CD4-positive, alpha-beta memory T cell (primary cell): ENCODE measurements around the gene ZNF318. TPM values are rescaled to one million over a fixed set of nuclear protein-coding genes. Genes with fewer than 3 reads are reported as not detected.
A peak's percentile ranks its signal among the peaks of the same experiment; 100 is the strongest.

Source experiments
- CTCF ChIA-PET: fragments of 350-600 bp; sonication (Branson Sonifier 250); formaldehyde crosslinking; loops from one replicate; lab custom pipeline; 2021; ENCODE audit warnings: inconsistent platforms; ENCODE audit not compliant: partially characterized antibody; lab: Charles Lee
- POLR2A ChIA-PET: fragments of 350-600 bp; sonication (Branson Sonifier 250); formaldehyde crosslinking; loops from one replicate; lab custom pipeline; 2021; ENCODE audit not compliant: partially characterized antibody; lab: Charles Lee
- DNase-seq, 5 donors: peaks; one replicate each; pipeline versions ENCODE4 v3.0.0 to v3.0.0-alpha.2; 2020 to 2022; ENCODE audit warnings: mixed read lengths in 1 of 5
- H3K27ac ChIP-seq: one replicate; pipeline ENCODE4 v1.7.0; 2013; ENCODE audit warnings: low read depth, low read length
- H3K27me3 ChIP-seq: 2 replicates; pipeline ENCODE4 v1.7.0; 2013; ENCODE audit warnings: mild to moderate bottlenecking, low read length, moderate library complexity; ENCODE audit not compliant: insufficient read depth
- H3K36me3 ChIP-seq: 2 replicates; pipeline ENCODE4 v1.7.0; 2013; ENCODE audit warnings: mild to moderate bottlenecking, low read length, moderate library complexity; ENCODE audit not compliant: insufficient read depth
- H3K4me1 ChIP-seq: 2 replicates; pipeline ENCODE4 v1.7.0; 2013; ENCODE audit warnings: mild to moderate bottlenecking, low read length, moderate library complexity; ENCODE audit not compliant: insufficient read depth
- H3K4me3 ChIP-seq, 2 donors: one replicate each; pipeline ENCODE4 v1.7.0; 2013; ENCODE audit warnings: low read length in 2 of 2, mild to moderate bottlenecking in 1 of 2
- H3K9me3 ChIP-seq, 2 donors: one replicate each; pipeline ENCODE4 v1.7.0; 2013; ENCODE audit warnings: low read length in 2 of 2, control low read depth in 1 of 2; ENCODE audit not compliant: control insufficient read depth in 1 of 2
- H3K27ac Mint-ChIP-seq, 7 donors: one replicate each; pipeline ENCODE4 v1.8.0; 2020 to 2021; ENCODE audit warnings: mixed read lengths in 7 of 7, mild to moderate bottlenecking in 6 of 7, inconsistent platforms in 3 of 7, moderate library complexity in 3 of 7
- H3K27me3 Mint-ChIP-seq, 2 donors: one replicate each; pipeline ENCODE4 v1.8.0; 2020 to 2021; ENCODE audit warnings: mixed read lengths in 2 of 2
- H3K36me3 Mint-ChIP-seq, 2 donors: one replicate each; pipeline ENCODE4 v1.8.0; 2020 to 2021; ENCODE audit warnings: mixed read lengths in 2 of 2, inconsistent platforms in 1 of 2, mild to moderate bottlenecking in 1 of 2
- H3K4me1 Mint-ChIP-seq, 4 donors: one replicate each; pipeline ENCODE4 v1.8.0; 2020 to 2021; ENCODE audit warnings: mixed read lengths in 4 of 4, mild to moderate bottlenecking in 1 of 4
- H3K4me3 Mint-ChIP-seq, 8 donors: one replicate each; pipeline ENCODE4 v1.8.0; 2020 to 2021; ENCODE audit warnings: mixed read lengths in 8 of 8, mild to moderate bottlenecking in 7 of 8, moderate library complexity in 6 of 8, inconsistent platforms in 3 of 8
- H3K9me3 Mint-ChIP-seq, 8 donors: one replicate each; pipeline ENCODE4 v1.8.0; 2020 to 2021; ENCODE audit warnings: mixed read lengths in 8 of 8, mild to moderate bottlenecking in 5 of 8, inconsistent platforms in 3 of 8, moderate library complexity in 1 of 8
- intact Hi-C: fragments of 100-400 bp; cut with micrococcal nuclease; formaldehyde crosslinking; loops from one replicate; pipeline ENCODE4 v1.15.1; 2023
- polyA plus RNA-seq, 2 donors: library from polyadenylated mRNA; unstranded; fragments of 300-500 nt; fragmentation: Illumina TruSeq; gene quantifications; one replicate each; pipeline ENCODE4 v1.2.3, GENCODE V29; 2021
- total RNA-seq, 2 experiments: library from RNA; stranded (reverse); gene quantifications; one replicate each; pipeline ENCODE4 v1.2.3, GENCODE V29; 2021

Gene ZNF318
- total and polyA plus RNA-seq, 4 experiments from 2014 or later, result 1.3 to 32.2 (median 18.8) TPM

DNA sequence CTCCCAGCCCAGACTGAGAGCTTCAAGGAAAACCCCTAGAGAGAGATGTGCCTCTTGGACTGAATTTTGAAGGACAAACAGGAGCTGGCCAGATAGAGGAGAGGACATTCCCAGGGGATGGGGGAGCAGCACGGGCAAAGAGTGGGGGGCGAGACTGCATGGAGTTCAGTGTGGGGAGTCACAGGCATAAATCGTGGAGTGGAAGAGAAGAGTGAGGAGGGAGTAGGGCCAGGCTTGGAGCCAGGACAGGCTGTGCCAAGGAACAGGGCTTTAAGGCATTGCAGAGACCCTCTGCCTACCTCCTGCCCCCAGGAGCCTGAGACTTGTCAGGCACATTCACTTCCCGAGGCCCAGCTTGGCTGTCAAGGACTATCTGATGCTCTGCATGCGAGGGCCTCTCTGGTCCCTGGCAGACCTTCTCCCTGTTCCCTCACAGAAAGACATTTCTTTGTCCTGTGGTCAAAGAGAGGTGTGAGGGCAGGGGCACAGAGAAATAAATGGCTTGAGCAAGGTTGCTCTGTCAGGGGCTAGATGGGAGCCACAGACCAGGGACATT lies 76.6 kb downstream of the ZNF318 start:
- DNase-seq, result no peak
- POLR2A ChIA-PET, result no interaction called here
- H3K36me3 Mint-ChIP-seq, result no peaks in the 10 kb centered on the region
- Histone ChIP-seq H3K4me1 (no peaks in the 10 kb centered on the region), H3K4me3 (no peak overlapping the region), H3K27ac (no peak overlapping the region), H3K27me3 (no peaks in the 10 kb centered on the region), H3K9me3 (no peaks in the 10 kb centered on the region), H3K36me3 (no peaks in the 10 kb centered on the region)
- no peak overlapping the region for H3K4me3 Mint-ChIP-seq
- H3K27ac Mint-ChIP-seq, result no peak overlapping the region
- H3K27me3 Mint-ChIP-seq, result peaks cover 4 to 7% of the 10 kb centered on the region in 2 donors
- H3K4me1 Mint-ChIP-seq, result no peaks in the 10 kb centered on the region
- intact Hi-C loops, result no loop called here
- peaks cover 0 to 2% (median 0%) of the 10 kb centered on the region in 8 donors for H3K9me3 Mint-ChIP-seq
- CTCF ChIA-PET, result interaction anchor here (1.5 kb wide), 1 partner anchor 15 kb away, joined by 4 read pairs; no protein-coding TSS in a partner anchor

DNA sequence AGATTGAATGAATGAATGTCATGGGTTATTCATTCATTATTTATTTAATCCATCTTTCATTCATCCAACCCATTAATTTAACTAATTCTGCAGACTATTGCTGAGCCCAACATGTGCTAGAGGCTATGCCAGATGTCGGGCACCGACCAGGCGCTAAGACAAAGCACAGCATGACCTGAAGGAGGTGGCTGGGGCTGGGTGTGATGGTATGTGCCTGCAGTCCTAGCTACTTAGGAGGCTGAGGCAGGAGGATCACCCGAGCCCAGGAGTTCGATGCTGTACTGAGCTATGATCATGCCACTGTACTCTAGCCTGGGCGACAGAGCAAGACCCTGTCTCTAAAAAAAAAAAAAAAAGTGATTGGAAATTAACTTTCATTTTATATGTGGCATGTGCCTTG lies 77.1 kb downstream of the ZNF318 start:
- H3K4me1 Mint-ChIP-seq, result no peaks in the 10 kb centered on the region
- H3K27ac Mint-ChIP-seq, result no peak overlapping the region
- Histone ChIP-seq H3K27me3 (no peaks in the 10 kb centered on the region), H3K9me3 (no peaks in the 10 kb centered on the region), H3K4me3 (no peak overlapping the region), H3K4me1 (no peaks in the 10 kb centered on the region), H3K36me3 (no peaks in the 10 kb centered on the region), H3K27ac (no peak overlapping the region)
- intact Hi-C loops, result no loop called here
- ChIA-PET POLR2A (no interaction called here), CTCF (interaction anchor here (1.2 to 1.5 kb wide), 2 partner anchors 15 to 63 kb away, joined by 3 to 4 read pairs; partner anchors contain the start of gene DNPH1)
- DNase-seq, result no peak
- no peaks in the 10 kb centered on the region for H3K36me3 Mint-ChIP-seq
- no peak overlapping the region for H3K4me3 Mint-ChIP-seq
- H3K27me3 Mint-ChIP-seq, result peaks cover 6 to 10% of the 10 kb centered on the region in 2 donors
- peaks cover 0 to 2% (median 0%) of the 10 kb centered on the region in 8 donors for H3K9me3 Mint-ChIP-seq

DNA sequence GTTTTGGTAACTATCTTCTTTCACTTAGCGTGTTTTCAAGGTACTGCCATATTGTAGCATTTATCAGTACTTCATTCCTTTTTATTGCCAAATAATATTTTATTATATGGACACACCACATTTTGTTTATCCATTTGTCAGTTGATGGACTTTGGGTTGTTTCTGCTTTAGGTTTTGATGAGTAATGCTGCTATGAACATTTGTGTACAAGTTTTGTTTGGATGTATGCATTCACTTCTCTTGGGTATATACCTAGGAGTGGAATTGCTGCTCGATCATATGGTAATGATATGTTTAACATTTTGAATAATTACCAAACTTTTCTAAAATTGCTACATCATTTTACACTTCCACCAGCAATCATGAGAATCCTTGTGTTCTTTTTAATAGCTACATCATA lies 77.7 kb downstream of the ZNF318 start:
- Histone ChIP-seq H3K4me3 (no peak overlapping the region), H3K9me3 (no peaks in the 10 kb centered on the region), H3K27me3 (no peaks in the 10 kb centered on the region), H3K27ac (no peak overlapping the region), H3K4me1 (no peaks in the 10 kb centered on the region), H3K36me3 (no peaks in the 10 kb centered on the region)
- H3K36me3 Mint-ChIP-seq, result no peaks in the 10 kb centered on the region
- ChIA-PET CTCF (interaction anchor here (1.2 kb wide), 1 partner anchor 62 kb away, joined by 3 read pairs; the partner anchor contains the start of gene DNPH1), POLR2A (no interaction called here)
- H3K4me3 Mint-ChIP-seq, result no peak overlapping the region
- H3K27ac Mint-ChIP-seq, result no peak overlapping the region
- intact Hi-C loops, result no loop called here
- no peak for DNase-seq
- H3K27me3 Mint-ChIP-seq, result peaks cover 9 to 14% of the 10 kb centered on the region in 2 donors
- H3K9me3 Mint-ChIP-seq, result peaks cover 0 to 2% (median 0%) of the 10 kb centered on the region in 8 donors
- H3K4me1 Mint-ChIP-seq, result no peaks in the 10 kb centered on the region

DNA sequence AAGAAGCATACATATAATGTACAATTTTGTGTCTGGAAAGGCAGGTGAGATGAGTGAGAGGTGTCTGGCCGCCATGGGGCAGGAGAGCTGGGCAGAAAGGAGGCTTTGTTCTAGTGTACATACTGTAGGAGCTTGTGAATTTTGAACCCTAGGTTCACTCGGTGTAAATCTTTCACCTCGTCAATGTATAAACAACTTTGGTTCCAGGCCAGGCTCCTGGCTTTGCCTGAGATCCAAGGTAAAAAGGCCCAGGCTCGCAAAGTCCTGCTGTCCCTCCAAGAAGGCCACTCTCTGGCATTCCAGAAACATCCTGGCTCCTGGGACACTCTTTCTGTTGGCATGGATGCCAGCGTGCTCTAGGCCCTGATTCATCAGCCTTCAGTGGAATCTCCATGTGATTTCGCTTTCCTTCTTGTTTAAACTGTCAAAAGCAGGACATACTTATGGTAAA lies 78.5 kb downstream of the ZNF318 start:
- Mint-ChIP-seq H3K9me3 (peaks cover 0 to 2% (median 0%) of the 10 kb centered on the region in 8 donors), H3K27ac (no peak overlapping the region), H3K27me3 (peaks cover 8 to 15% of the 10 kb centered on the region in 2 donors), H3K4me1 (no peaks in the 10 kb centered on the region), H3K4me3 (no peak overlapping the region), H3K36me3 (no peaks in the 10 kb centered on the region)
- H3K9me3 ChIP-seq, result no peaks in the 10 kb centered on the region
- intact Hi-C loops, result no loop called here
- no peaks in the 10 kb centered on the region for H3K36me3 ChIP-seq
- H3K4me3 ChIP-seq, result no peak overlapping the region
- no peak for DNase-seq
- H3K27ac ChIP-seq, result no peak overlapping the region
- ChIA-PET POLR2A (no interaction called here), CTCF (interaction anchor here (0.6 kb wide), 1 partner anchor 110 kb away, joined by 3 read pairs; no protein-coding TSS in a partner anchor)
- no peaks in the 10 kb centered on the region for H3K4me1 ChIP-seq
- no peaks in the 10 kb centered on the region for H3K27me3 ChIP-seq

DNA sequence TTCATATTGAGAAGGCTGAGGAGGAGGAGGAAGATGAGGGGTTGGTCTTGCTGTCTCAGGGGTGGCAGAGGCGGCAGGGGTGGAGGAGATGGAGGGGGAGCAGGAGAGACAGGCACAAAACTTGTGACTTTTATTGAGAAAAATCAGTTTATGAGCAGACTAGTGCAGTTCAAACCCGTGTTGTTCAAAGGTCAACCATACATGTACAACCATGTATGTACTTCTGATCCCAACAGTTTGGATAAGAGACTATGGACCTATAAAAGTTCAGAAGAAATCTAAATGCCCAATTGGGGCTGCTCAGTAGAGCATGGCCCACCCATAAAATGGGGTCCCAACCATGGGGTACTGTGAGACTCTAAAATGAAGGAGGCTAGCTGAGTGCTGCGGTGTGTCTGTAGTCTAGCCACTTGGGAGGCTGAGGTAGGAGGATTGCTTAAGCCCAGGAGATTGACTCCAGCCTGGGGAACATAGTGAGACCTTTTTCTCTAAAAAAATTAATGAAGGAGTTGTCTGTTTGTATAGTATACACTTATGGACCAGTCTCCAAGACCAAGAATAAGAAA lies 79.0 kb downstream of the ZNF318 start:
- Histone ChIP-seq H3K4me1 (no peaks in the 10 kb centered on the region), H3K9me3 (no peaks in the 10 kb centered on the region), H3K36me3 (no peaks in the 10 kb centered on the region), H3K4me3 (no peak overlapping the region), H3K27me3 (no peaks in the 10 kb centered on the region), H3K27ac (no peak overlapping the region)
- DNase-seq, result no peak
- ChIA-PET CTCF (interaction anchor here (0.6 kb wide), 1 partner anchor 110 kb away, joined by 3 read pairs; no protein-coding TSS in a partner anchor), POLR2A (no interaction called here)
- Mint-ChIP-seq H3K9me3 (peaks cover 0 to 2% (median 0%) of the 10 kb centered on the region in 8 donors), H3K4me1 (no peaks in the 10 kb centered on the region), H3K36me3 (no peaks in the 10 kb centered on the region), H3K4me3 (no peak overlapping the region), H3K27me3 (peaks cover 12 to 18% of the 10 kb centered on the region in 2 donors), H3K27ac (no peak overlapping the region)
- intact Hi-C loops, result no loop called here

DNA sequence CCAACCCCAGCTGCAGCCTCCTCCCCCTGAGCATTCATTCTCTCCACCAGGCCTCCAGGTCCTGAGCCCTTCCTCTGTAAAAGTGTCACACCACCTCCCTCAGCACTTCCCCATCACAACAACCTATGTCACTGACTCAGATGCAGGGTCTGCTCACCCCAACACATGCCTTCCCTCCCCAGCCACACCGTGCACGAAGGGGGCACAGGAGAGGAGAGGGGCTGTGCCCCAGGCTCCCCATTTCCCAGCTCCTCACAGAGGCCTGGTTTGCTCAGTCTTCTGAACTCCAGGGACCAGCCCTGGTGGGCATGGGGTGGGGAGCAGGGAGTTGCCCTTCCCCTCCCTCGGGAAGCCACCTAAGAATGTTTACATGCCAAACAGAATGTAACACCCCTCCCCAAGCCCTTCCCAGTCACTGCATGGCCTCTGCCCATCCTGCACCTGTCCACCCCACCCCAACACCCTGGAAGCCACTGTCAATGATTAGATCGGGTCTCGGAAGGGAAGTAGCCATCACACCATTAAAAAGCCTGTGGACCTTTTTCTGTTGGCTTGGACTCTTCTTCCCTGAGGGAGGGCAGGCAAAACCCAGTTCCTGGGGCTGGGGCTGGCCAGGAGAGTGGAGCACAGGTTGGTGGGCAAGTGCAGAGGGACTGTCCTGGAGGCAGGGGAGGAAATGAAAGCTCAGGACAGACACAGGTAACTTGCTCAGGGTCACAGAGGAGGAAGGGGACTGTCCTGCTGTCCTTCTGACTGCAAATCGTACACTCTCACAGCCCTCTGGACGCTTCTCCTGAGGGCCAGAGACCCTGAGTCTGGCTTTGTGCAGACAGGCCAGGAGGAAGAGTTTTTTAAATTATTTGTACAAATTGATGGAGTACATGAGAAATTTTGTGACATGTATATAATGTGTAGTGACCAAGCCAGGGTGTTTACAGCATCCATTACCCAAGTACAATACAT lies 81.4 kb downstream of the ZNF318 start:
- Mint-ChIP-seq H3K9me3 (peaks cover 0 to 2% (median 0%) of the 10 kb centered on the region in 8 donors), H3K4me1 (peaks cover 0 to 1% (median 0%) of the 10 kb centered on the region in 4 donors), H3K4me3 (no peak overlapping the region), H3K36me3 (no peaks in the 10 kb centered on the region), H3K27ac (peak overlapping the region in 1 of 7 donors; percentile 72), H3K27me3 (peaks cover 16 to 18% of the 10 kb centered on the region in 2 donors)
- no peak for DNase-seq
- Histone ChIP-seq H3K4me3 (no peak overlapping the region), H3K4me1 (no peaks in the 10 kb centered on the region), H3K36me3 (no peaks in the 10 kb centered on the region), H3K9me3 (no peaks in the 10 kb centered on the region), H3K27me3 (no peaks in the 10 kb centered on the region), H3K27ac (no peak overlapping the region)
- POLR2A ChIA-PET, result no interaction called here
- CTCF ChIA-PET, result no interaction called here
- intact Hi-C loops, result no loop called here
